NT2/D1 (cell line): ENCODE results near the gene RFXANK.

Experiments used
- SUZ12 ChIP-seq: IDR thresholded peaks from 2 replicates; pipeline ENCODE4 v1.6.1; 2011; ENCODE audit not compliant: insufficient read length, insufficient read depth; ENCODE audit errors: extremely low read depth
- YY1 ChIP-seq: IDR thresholded peaks from 2 replicates; pipeline ENCODE4 v1.6.1; 2011; ENCODE audit not compliant: insufficient read length, insufficient read depth
- ZNF274 ChIP-seq: IDR thresholded peaks from 2 replicates; pipeline ENCODE4 v1.6.1; 2011; ENCODE audit warnings: mild to moderate bottlenecking, low read depth, low read length

GRCh38 chr19:19191768-19192077 is 335 bp upstream of the RFXANK start:
- no peak for TF ChIP-seq ZNF274
- no peak for TF ChIP-seq YY1
- TF ChIP-seq SUZ12 = no peak
